ENCODE measurements around the gene SLC6A8.

SLC6A8 gene

GRCh38 chrX:153648358-153649177 lies 39.2 kb upstream of the SLC6A8 start:
- DNase-seq (ENCODE audit: low read depth): no peak
- no peak overlapping the region for H3K4me3 ChIP-seq (ENCODE audit: control insufficient read depth, low read depth, low read length)
- TF ChIP-seq, protein P1, sequence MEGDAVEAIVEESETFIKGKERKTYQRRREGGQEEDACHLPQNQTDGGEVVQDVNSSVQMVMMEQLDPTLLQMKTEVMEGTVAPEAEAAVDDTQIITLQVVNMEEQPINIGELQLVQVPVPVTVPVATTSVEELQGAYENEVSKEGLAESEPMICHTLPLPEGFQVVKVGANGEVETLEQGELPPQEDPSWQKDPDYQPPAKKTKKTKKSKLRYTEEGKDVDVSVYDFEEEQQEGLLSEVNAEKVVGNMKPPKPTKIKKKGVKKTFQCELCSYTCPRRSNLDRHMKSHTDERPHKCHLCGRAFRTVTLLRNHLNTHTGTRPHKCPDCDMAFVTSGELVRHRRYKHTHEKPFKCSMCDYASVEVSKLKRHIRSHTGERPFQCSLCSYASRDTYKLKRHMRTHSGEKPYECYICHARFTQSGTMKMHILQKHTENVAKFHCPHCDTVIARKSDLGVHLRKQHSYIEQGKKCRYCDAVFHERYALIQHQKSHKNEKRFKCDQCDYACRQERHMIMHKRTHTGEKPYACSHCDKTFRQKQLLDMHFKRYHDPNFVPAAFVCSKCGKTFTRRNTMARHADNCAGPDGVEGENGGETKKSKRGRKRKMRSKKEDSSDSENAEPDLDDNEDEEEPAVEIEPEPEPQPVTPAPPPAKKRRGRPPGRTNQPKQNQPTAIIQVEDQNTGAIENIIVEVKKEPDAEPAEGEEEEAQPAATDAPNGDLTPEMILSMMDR (IDR thresholded peaks at IDR 0.05; ENCODE audit: control insufficient read depth, insufficient read depth, low read depth, low read length, missing control alignments): no peak

DNA sequence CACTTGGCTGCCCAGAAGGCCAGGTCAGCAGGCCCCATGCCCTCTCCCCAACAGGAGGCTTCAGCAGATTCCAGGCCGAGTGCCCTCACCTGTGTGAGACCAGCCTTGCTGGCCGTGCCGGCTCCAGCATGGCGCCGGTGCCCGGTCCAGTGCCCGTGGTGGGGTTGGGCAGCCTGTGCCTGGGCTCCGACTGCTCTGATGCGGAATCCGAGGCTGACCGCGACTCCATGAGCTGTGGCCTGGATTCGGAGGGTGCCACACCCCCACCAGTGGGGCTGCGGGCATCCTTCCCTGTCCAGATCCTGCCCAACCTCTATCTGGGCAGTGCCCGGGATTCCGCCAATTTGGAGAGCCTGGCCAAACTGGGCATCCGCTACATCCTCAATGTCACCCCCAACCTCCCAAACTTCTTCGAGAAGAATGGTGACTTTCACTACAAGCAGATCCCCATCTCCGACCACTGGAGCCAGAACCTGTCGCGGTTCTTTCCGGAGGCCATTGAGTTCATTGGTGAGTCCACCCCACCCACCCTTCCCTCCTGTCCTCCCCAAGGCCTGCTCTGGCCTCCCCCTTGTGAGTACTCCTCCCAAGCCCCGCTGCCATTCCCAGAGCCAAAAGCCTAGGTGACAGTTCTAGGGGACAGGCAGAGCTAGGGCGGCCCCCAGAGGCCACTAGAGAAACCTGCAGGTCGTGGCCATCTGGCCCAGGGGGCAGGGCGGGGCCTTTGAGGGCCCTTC lies 38.4 kb upstream of the SLC6A8 start:
- H3K4me3 ChIP-seq (ENCODE audit: control insufficient read depth, low read depth, low read length): no peak overlapping the region
- TF ChIP-seq, protein P1 (IDR thresholded peaks at IDR 0.05; ENCODE audit: control insufficient read depth, insufficient read depth, low read depth, low read length, missing control alignments): peak; percentile 23
- no peak for DNase-seq (ENCODE audit: low read depth)

DNA sequence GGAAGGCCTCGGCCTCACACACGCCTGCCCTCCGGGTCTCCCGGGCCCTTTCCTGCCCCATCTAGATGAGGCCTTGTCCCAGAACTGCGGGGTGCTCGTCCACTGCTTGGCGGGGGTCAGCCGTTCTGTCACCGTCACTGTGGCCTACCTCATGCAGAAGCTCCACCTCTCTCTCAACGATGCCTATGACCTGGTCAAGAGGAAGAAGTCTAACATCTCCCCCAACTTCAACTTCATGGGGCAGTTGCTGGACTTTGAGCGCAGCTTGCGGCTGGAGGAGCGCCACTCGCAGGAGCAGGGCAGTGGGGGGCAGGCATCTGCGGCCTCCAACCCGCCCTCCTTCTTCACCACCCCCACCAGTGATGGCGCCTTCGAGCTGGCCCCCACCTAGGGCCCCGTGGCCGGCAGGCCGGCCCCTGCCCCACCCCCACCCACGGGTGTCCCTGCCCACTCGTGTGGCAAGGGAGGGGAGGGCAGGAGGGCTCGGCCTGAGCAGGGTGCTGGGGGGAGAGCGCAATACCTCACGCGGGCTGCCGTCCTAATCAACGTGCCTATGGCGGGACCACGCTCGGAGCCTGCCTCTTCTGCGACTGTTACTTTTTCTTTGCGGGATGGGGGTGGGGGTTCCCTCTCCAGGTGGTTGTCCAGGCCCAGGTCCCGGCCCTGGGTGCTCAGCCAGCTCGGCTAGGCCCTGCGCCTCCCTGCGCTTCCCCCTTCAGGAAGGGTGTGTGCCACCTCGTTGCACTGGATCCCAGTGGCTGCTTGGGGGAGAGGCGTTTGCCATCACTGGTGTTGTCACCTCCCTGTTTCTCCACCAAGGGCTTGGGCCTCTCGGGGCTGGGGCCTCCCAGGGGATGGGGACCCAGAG lies 37.6 kb upstream of the SLC6A8 start:
- TF ChIP-seq, protein P1 (IDR thresholded peaks at IDR 0.05; ENCODE audit: control insufficient read depth, insufficient read depth, low read depth, low read length, missing control alignments): no peak
- no peak for DNase-seq (ENCODE audit: low read depth)
- H3K4me3 ChIP-seq (ENCODE audit: control insufficient read depth, low read depth, low read length): no peak overlapping the region

DNA sequence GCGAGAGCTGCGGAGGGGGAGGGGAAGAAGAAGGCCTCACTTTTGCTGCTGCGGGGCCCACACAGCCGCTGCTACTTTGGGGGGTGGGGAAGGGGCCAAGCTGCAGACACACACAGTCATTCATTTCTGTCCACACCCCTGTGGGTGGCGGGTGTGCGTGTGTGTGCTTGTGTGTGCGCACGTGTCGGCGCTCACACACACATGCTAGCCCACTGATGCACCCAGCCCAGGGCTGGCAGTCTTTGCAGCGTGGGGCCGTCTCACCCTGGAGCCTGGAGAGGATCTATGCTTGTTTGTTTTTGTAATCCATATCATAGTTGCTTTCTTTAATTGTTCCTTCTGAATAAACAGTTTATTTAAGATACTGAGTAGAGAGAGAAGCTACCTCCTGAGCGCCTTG lies 36.8 kb upstream of the SLC6A8 start:
- no peak for DNase-seq (ENCODE audit: low read depth)
- H3K4me3 ChIP-seq (ENCODE audit: control insufficient read depth, low read depth, low read length): no peak overlapping the region
- TF ChIP-seq, protein P1 (IDR thresholded peaks at IDR 0.05; ENCODE audit: control insufficient read depth, insufficient read depth, low read depth, low read length, missing control alignments): no peak

GRCh38 chrX:153651540-153652079 lies 36.1 kb upstream of the SLC6A8 start:
- TF ChIP-seq, protein P1 (IDR thresholded peaks at IDR 0.05; ENCODE audit: control insufficient read depth, insufficient read depth, low read depth, low read length, missing control alignments): peak; percentile 34
- no peak overlapping the region for H3K4me3 ChIP-seq (ENCODE audit: control insufficient read depth, low read depth, low read length)
- no peak for DNase-seq (ENCODE audit: low read depth)

GRCh38 chrX:153653556-153653955 lies 34.2 kb upstream of the SLC6A8 start:
- no peak overlapping the region for H3K4me3 ChIP-seq (ENCODE audit: control insufficient read depth, low read depth, low read length)
- DNase-seq (ENCODE audit: low read depth): no peak
- TF ChIP-seq, protein P1 (IDR thresholded peaks at IDR 0.05; ENCODE audit: control insufficient read depth, insufficient read depth, low read depth, low read length, missing control alignments): no peak

All from AG09309 (cell line).